G401 (cell line): ENCODE data around the gene EOLA2. TPM values are rescaled to one million over a fixed set of nuclear protein-coding genes. Genes with fewer than 3 reads are reported as not detected.
A peak's percentile ranks its signal among the peaks of the same experiment; 100 is the strongest.
"Not testable (repeated sequence)": the region's sequence is repeated elsewhere in the genome, so short reads cannot be mapped to it uniquely, and the experiment has no call there.

ENCODE experiments used
- DNase-seq: peaks from one replicate; pipeline ENCODE4 v3.0.0-alpha.2; 2015; ENCODE audit warnings: low spot score
- in situ Hi-C: cut with HindIII; loops from 2 replicates; pipeline ENCODE4 v1.10.0; 2016; ENCODE audit warnings: low sequenced_read_pairs, mixed read lengths
- total RNA-seq: library from RNA; depleted of rRNA; stranded (reverse); fragments of >200 nt; shearing (Covaris generic); gene quantifications from 2 replicates; pipeline ENCODE4 v1.2.3, GENCODE V29; 2014; rRNA removed

Gene EOLA2
- total RNA-seq, result 47.7 and 52.6 TPM in 2 replicates

DNA sequence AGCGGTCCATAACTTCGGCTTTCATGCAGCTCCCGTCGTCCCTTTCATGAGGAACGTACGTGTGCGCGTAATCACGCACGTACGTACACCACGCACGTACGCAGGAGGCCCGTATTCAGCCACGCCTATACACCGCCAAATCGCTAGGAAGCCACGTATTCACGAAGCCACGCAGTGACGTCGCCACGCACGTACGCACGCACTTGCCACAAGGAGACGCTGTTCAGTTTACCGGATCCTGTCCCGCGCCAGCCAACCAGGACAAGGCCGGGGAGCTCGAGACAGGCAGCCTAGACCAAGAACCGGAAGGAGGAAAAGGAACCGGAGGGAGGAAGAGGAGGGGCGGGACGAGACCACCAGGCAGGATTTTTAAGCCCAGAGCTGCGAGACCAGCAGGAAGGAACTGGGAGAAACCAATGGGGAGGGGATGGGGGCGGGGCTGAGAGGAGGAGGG lies at the start of gene EOLA2:
EOLA2 (minus strand) TSS at position 65 of the 454 bp plus-strand sequence. CDS start 4,617 bp downstream, outside the sequence.
- peak; percentile 98 for DNase-seq
- in situ Hi-C loops, result no loop called here

DNA sequence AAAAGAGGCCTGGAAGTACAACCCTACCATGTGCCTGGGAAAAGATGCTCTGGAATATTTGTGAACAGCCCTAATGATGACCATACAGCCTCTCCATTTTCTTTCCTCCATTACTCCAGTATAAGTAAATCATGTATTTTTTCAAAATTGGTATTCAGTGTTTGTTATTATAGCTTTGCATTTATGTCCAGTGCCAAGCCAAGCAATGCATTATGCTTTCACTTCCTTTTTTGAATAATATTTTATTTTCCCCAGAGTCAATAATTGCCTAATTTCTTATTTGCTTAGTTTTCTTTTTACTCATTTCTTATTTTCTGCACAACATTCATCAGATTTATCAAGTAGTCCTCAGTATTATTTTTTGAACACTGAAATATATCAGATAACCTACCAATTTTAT lies 49.3 kb upstream of the EOLA2 start:
- in situ Hi-C loops, result no loop called here
- no peak for DNase-seq

GRCh38 chrX:149984411-149984810 lies 46.1 kb upstream of the EOLA2 start:
- in situ Hi-C loops, result no loop called here
- DNase-seq, result no peak

DNA sequence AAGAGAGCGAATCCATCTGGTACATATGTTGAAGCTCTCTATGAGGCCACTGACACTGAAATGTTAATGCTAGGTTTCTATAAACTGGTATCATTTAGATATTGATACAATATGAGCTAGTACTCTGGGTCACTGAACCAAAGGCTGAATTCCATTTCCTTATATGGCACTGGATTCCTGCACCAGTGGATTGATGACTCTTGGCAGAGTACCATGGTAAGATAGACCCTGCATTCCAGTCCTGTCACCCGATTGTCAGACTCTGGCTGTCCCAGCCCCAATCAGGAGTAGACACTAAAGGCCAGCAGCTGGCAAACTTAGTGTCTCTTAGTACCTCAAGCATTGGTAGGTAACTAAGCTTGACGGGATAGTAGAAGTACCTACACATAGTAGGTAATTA lies 44.0 kb upstream of the EOLA2 start:
- in situ Hi-C loops, result no loop called here
- no peak for DNase-seq

DNA sequence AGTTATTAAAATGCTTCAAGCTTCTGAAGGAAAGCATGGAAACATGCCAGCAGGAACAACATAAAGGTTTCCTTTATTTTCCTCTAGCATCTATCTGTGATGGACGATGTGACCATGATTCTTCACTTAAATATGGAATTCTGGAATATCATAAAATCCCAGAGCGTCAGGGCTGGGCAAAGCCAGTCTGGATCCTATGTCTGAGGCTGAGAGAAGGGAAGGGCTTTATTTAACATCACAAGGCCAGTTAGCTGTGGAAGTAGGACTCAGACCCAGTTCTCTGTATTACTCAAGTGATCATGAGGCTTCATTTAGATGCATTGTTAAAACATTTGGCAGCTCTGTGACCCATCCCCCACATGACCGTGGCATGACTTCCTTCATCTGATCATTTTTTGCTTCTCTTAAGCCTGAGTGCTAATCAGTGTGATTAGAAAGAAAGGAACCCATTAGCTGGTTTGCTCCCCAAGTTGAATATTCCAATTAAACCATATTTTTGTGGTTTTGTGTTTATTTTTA lies 40.9 kb upstream of the EOLA2 start:
- no peak for DNase-seq
- in situ Hi-C loops, result no loop called here

- in situ Hi-C loops, result no loop called here
- peak; percentile 70 for DNase-seq
Observed at GRCh38 chrX:149962859-149963757, 24.8 kb upstream of the EOLA2 start.

DNA sequence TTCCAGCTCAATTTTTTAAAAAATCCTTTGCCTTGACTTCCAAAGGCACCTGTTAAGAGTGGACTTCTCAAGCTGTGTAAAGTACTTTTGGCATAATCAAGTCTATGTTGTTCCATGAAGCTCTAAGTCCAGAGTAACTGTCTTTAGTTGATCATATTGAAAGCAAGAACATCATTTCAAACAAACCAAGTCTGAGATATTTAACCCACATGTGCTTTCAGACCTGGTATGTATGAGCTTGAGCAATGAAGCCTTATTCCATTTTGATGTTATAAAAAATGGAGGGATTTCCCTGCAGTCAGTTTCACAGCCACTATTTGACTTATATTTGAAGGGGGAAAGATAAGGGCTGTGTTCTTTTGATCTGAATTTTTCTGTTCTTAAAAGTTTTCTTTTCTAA lies 23.7 kb upstream of the EOLA2 start:
- no peak for DNase-seq
- in situ Hi-C loops, result no loop called here

GRCh38 chrX:149961572-149961971 lies 23.3 kb upstream of the EOLA2 start:
- in situ Hi-C loops, result no loop called here
- DNase-seq, result no peak

DNA sequence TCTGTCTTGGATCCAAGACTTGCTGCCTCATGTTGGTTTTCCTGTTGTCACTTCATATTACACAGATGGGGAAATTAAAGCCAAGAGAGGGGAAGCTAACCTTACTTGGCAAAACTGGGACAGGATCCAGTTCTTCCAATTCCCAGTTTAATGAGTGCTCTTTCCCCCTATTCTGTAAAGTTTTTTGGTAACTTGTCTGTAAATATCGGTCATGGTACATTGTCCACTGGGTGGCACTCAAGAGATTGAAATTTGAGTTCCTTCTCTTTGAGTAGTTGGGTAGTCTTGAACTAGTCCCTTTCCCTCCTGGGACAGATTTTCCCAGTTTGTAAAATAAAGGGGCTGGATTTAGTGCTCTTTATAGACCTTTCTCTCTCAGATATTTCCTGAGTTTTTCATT lies 12.4 kb upstream of the EOLA2 start:
- DNase-seq, result peak; percentile 8
- in situ Hi-C loops, result no loop called here

- no peak for DNase-seq
- in situ Hi-C loops, result no loop called here
Observed at GRCh38 chrX:149949743-149950436, 11.6 kb upstream of the EOLA2 start.

DNA sequence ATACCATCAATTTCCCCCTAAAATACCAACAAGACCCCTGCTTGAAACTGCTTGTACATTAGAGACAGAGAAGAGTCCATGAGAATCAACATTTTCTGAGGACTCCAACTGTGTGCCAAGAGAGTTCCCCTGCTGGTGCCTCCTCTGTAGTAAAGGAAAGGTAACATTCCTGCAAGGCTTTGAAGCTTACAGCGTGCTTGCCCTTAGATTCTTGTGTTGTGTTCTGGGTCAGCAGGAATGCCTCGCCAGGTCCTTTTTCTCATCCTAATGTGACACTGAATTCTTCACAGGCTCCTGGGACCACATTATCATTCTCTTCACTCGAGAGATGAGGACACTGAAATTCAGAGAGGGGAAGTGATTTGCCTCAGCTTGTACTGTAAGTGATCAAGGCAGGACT lies 9.7 kb upstream of the EOLA2 start:
- in situ Hi-C loops, result no loop called here
- no peak for DNase-seq

GRCh38 chrX:149946932-149947331 lies 8.6 kb upstream of the EOLA2 start:
- in situ Hi-C loops, DNase-seq: not testable (repeated sequence)

- DNase-seq, result not testable (repeated sequence)
Observed at GRCh38 chrX:149945820-149946219, 7.5 kb upstream of the EOLA2 start.

DNA sequence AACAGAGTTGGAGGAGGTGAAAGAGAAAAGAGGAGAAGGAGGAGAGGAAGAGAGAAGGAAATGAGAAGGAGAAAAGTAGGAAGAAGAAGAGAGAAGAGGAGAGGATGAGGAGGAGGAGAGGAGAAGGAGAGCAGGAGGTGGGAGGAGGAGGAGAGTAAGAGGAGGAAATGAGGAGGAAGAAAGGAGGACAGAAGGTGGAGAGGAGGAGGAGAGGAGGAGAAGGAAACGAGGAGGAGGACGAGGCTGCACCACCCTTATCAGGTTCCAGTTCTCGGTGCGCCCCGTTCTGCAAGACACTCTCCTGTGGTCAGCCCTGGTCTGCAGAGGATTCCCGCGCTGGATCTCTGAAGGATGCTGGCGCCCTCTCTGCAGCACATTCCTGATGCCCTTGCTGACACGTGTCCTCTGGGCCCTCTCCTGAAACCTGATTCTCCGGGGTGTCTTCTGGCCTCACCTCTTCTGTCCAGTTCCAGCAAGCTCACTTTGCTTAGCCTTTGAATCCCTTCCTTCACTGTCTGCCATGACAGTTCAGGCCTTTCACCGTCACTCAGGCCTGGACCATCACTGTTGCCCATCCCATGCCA lies 6.9 kb upstream of the EOLA2 start:
- in situ Hi-C loops, DNase-seq: not testable (repeated sequence)

More at GRCh38 chrX:149945820-149946219, 7.5 kb upstream of the EOLA2 start:
- in situ Hi-C loops, result not testable (repeated sequence)

DNA sequence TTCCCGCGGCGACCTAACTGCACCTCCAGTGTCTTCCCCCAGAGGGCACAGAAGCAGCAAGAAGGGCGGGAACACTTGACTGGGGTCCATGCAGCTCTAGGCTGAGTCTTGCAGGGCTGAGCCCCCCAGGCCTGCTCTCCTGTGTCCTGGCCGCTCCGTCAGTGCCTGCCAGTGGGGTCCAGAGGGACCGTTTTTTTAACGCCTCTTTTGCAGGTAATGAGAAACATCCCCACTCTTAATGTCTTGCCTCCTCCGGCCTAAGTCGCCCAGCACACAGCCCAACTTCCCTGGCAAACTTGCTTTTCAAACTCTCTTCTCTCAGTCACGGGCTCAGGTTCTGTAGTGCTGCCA lies 2.4 kb upstream of the EOLA2 start:
- in situ Hi-C loops, result not testable (repeated sequence)

GRCh38 chrX:149939905-149940673 lies 1.8 kb upstream of the EOLA2 start:
- in situ Hi-C loops, result no loop called here
- peak; percentile 91 for DNase-seq

More for the DNA sequence above, 2.4 kb upstream of the EOLA2 start:
- DNase-seq, result not testable (repeated sequence)

GRCh38 chrX:149939655-149939904 lies 1.3 kb upstream of the EOLA2 start:
- no peak for DNase-seq
- in situ Hi-C loops, result no loop called here

GRCh38 chrX:149938881-149939654 lies 777 bp upstream of the EOLA2 start:
- DNase-seq, result peak; percentile 92
- in situ Hi-C loops, result no loop called here
